CD4-positive, alpha-beta T cell (primary cell): Measurements from ENCODE around the gene ISOC2. TPM values are rescaled to one million over a fixed set of nuclear protein-coding genes. Genes with fewer than 3 reads are reported as not detected.
A peak's percentile ranks its signal among the peaks of the same experiment; 100 is the strongest.

ENCODE experiments used
- ATAC-seq: fragments of 200-7000 bp; cut with Tn5 transposase; one replicate; pipeline ENCODE4 v1.10.0; 2022; ENCODE audit warnings: mild to moderate bottlenecking; ENCODE audit not compliant: poor library complexity
- CTCF ChIA-PET: fragments of 350-600 bp; sonication (Branson Sonifier 250); formaldehyde crosslinking; loops from one replicate; lab custom pipeline; 2021; ENCODE audit warnings: antibody characterized with exemption, inconsistent platforms; lab: Charles Lee
- POLR2A ChIA-PET: fragments of 350-600 bp; sonication (Branson Sonifier 250); formaldehyde crosslinking; loops from one replicate; lab custom pipeline; 2021; ENCODE audit warnings: antibody characterized with exemption, inconsistent platforms; lab: Charles Lee
- DNase-seq, 14 experiments: peaks; one replicate each; pipeline ENCODE4 v3.0.0-alpha.2; 2013 to 2020; ENCODE audit warnings: mixed read lengths in 2 of 14
- H3K27ac ChIP-seq, 2 donors: one replicate each; pipeline versions ENCODE4 v1.5.1 to v1.7.0; 2013; ENCODE audit warnings: low read length in 2 of 2, low read depth in 1 of 2, mild to moderate bottlenecking in 1 of 2
- H3K27me3 ChIP-seq, 2 experiments: 1 replicate in 1 of 2; 2 replicates in 1 of 2; pipeline versions ENCODE4 v1.6.1 to v1.7.0; 2013; ENCODE audit warnings: low read length in 2 of 2, control low read depth in 1 of 2, mild to moderate bottlenecking in 1 of 2, moderate library complexity in 1 of 2; ENCODE audit not compliant: insufficient read depth in 2 of 2, control insufficient read depth in 1 of 2
- H3K36me3 ChIP-seq: one replicate; pipeline ENCODE4 v1.6.1; 2013; ENCODE audit warnings: low read length, control low read depth; ENCODE audit not compliant: insufficient read depth
- H3K4me1 ChIP-seq: one replicate; pipeline ENCODE4 v1.6.1; 2013; ENCODE audit warnings: low read length, control low read depth; ENCODE audit not compliant: insufficient read depth
- H3K4me3 ChIP-seq: one replicate; pipeline ENCODE4 v1.5.1; 2013; ENCODE audit warnings: mild to moderate bottlenecking, low read length, moderate library complexity
- H3K9me3 ChIP-seq, 2 experiments: 1 replicate in 1 of 2; 2 replicates in 1 of 2; pipeline versions ENCODE4 v1.6.1 to v1.7.0; 2013; ENCODE audit warnings: low read length in 2 of 2, mild to moderate bottlenecking in 2 of 2, control low read depth in 1 of 2, moderate library complexity in 1 of 2; ENCODE audit not compliant: control insufficient read depth in 1 of 2, insufficient read depth in 1 of 2
- H3K27ac Mint-ChIP-seq: one replicate; pipeline ENCODE4 v1.8.0; 2020; ENCODE audit warnings: mixed read lengths
- H3K27me3 Mint-ChIP-seq: one replicate; pipeline ENCODE4 v1.8.0; 2021; ENCODE audit warnings: mixed read lengths
- H3K36me3 Mint-ChIP-seq: one replicate; pipeline ENCODE4 v1.8.0; 2021; ENCODE audit warnings: low read depth, mixed read lengths
- H3K4me1 Mint-ChIP-seq: one replicate; pipeline ENCODE4 v1.8.0; 2021; ENCODE audit warnings: low read depth, mixed read lengths
- H3K4me3 Mint-ChIP-seq: one replicate; pipeline ENCODE4 v1.8.0; 2020; ENCODE audit warnings: mild to moderate bottlenecking, mixed read lengths
- H3K9me3 Mint-ChIP-seq: one replicate; pipeline ENCODE4 v1.8.0; 2020; ENCODE audit warnings: mixed read lengths
- intact Hi-C, 2 experiments: fragments of 100-400 bp; cut with DNase I in 1 of 2; cut with micrococcal nuclease in 1 of 2; formaldehyde crosslinking; loops; one replicate each; pipeline versions ENCODE4 v1.15.1 to v1.9.0; 2023 to 2025; cut with DNase I, micrococcal nuclease
- total RNA-seq, 174 experiments: library from RNA in 2 of 174; stranded (reverse) in 2 of 174; gene quantifications; one replicate each; pipeline ENCODE4 v1.2.3 and lab custom pipeline; 2021 to 2026
- TF ChIP-seq, protein P1 (sequence below): fragments of 200-600 bp; IDR thresholded peaks from one replicate; pipeline ENCODE4 v1.8.0; 2022; ENCODE audit warnings: antibody characterized with exemption, mild to moderate bottlenecking

The ISOC2 gene
- total RNA-seq, 2 experiments from 2014 or later, result 1.5 to 2.2 TPM

DNA sequence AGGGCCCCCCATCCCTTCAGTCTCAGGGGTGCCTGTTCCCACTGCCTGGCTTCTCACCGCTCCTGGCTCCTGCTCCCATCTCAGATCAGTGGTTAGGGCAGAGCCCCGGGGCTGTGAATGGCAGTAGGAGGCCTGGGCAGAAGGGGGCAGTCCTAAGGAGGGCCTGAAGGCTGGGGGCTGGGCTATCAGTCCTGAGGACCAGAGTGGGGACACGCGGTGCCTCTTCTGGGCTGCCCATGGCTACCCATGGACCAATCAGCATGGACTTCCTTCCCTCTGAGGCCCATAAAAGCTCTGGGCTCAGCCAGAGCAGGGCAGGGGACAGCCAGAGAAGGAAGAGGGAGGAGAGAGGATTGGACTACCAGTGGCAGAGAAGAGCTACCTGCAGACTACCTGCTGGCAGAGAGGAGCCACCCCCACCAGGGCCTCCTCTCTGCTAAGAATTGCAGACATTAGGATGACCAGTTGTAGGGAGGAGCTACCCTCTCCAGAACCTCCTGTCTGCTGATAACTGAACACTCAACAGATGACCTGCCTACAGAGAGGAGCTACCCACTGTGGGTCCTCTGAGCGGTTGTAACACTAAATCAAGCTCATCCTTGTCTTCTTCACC lies 41.7 kb downstream of the ISOC2 start:
- Mint-ChIP-seq H3K27me3 (no peaks in the 10 kb centered on the region), H3K9me3 (no peaks in the 10 kb centered on the region), H3K36me3 (no peaks in the 10 kb centered on the region), H3K4me1 (peaks cover 26% of the 10 kb centered on the region), H3K27ac (no peak overlapping the region), H3K4me3 (no peak overlapping the region)
- Histone ChIP-seq H3K4me1 (peaks cover 31% of the 10 kb centered on the region), H3K27me3 (peaks cover 0 to 5% of the 10 kb centered on the region in 2 experiments), H3K9me3 (no peaks in the 10 kb centered on the region), H3K36me3 (no peaks in the 10 kb centered on the region), H3K4me3 (no peak overlapping the region), H3K27ac (no peak overlapping the region)
- ATAC-seq, result no peak
- intact Hi-C loops, result loop anchor here (2.0 to 5.0 kb wide), 2 partner anchors 117 to 167 kb away; no protein-coding TSS in a partner anchor
- CTCF ChIA-PET, result no interaction called here
- POLR2A ChIA-PET, result no interaction called here
- no peak for DNase-seq
- TF ChIP-seq, protein P1, sequence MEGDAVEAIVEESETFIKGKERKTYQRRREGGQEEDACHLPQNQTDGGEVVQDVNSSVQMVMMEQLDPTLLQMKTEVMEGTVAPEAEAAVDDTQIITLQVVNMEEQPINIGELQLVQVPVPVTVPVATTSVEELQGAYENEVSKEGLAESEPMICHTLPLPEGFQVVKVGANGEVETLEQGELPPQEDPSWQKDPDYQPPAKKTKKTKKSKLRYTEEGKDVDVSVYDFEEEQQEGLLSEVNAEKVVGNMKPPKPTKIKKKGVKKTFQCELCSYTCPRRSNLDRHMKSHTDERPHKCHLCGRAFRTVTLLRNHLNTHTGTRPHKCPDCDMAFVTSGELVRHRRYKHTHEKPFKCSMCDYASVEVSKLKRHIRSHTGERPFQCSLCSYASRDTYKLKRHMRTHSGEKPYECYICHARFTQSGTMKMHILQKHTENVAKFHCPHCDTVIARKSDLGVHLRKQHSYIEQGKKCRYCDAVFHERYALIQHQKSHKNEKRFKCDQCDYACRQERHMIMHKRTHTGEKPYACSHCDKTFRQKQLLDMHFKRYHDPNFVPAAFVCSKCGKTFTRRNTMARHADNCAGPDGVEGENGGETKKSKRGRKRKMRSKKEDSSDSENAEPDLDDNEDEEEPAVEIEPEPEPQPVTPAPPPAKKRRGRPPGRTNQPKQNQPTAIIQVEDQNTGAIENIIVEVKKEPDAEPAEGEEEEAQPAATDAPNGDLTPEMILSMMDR, result no peak

DNA sequence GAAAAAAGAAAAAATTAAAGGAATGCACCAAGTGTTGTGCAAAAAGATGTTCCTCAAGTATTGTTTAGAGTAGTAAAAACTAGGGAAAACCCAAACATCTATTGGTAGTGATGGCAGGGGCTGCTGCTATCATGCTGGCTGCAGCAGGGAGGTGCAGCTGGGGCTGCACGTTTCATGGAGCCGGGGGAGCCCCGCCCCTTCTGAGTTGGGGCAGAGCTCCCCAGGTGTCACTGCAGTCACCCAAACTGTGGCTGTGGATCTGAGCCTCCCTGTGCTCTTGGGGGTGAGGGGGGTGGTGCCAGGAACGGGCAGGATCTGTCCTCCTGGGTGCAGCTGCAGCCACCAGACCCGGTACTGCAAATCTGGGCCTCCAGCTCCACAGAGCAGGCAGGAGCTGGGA lies 42.3 kb downstream of the ISOC2 start:
- Histone ChIP-seq H3K4me1 (peaks cover 31% of the 10 kb centered on the region), H3K27me3 (no peaks in the 10 kb centered on the region), H3K4me3 (no peak overlapping the region), H3K36me3 (no peaks in the 10 kb centered on the region), H3K27ac (no peak overlapping the region), H3K9me3 (no peaks in the 10 kb centered on the region)
- no peak overlapping the region for H3K27ac Mint-ChIP-seq
- no peaks in the 10 kb centered on the region for H3K27me3 Mint-ChIP-seq
- ChIA-PET POLR2A (interaction anchor here (0.9 kb wide), 1 partner anchor 11 kb away, joined by 3 read pairs; the partner anchor contains the start of gene UBE2S), CTCF (interaction anchor here (0.7 to 1.4 kb wide), 2 partner anchors 127 to 223 kb away, joined by 3 to 5 read pairs; no protein-coding TSS in a partner anchor)
- H3K4me3 Mint-ChIP-seq, result no peak overlapping the region
- H3K36me3 Mint-ChIP-seq, result no peaks in the 10 kb centered on the region
- intact Hi-C loops, result loop anchor here (2.0 to 5.0 kb wide), 2 partner anchors 116 to 167 kb away; no protein-coding TSS in a partner anchor
- no peaks in the 10 kb centered on the region for H3K9me3 Mint-ChIP-seq
- TF ChIP-seq, protein P1, result no peak
- no peak for ATAC-seq
- H3K4me1 Mint-ChIP-seq, result peaks cover 24% of the 10 kb centered on the region
- DNase-seq, result no peak

DNA sequence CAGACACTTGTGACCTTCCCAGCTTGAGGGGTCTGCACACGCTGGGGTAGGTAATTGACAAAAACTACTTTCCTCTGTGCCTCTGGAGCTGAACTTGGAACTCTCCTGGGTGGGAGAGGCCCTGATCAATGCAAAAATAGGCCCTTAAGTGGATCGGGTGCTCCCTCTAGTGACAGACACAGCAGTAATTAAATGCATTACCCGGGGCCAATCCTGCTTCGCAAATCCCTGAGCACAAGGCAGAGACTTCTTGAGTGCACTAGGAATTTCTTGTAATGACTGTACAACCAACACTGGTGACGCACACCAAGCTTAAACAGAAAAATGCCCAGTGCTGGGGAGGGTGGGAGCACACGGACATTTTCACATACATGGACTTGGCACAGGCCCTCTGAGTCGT lies 43.3 kb downstream of the ISOC2 start:
- Histone ChIP-seq H3K36me3 (no peaks in the 10 kb centered on the region), H3K4me3 (no peak overlapping the region), H3K27me3 (no peaks in the 10 kb centered on the region), H3K9me3 (no peaks in the 10 kb centered on the region), H3K4me1 (peaks cover 31% of the 10 kb centered on the region), H3K27ac (no peak overlapping the region)
- Mint-ChIP-seq H3K36me3 (no peaks in the 10 kb centered on the region), H3K27ac (no peak overlapping the region), H3K27me3 (no peaks in the 10 kb centered on the region), H3K4me3 (no peak overlapping the region), H3K9me3 (no peaks in the 10 kb centered on the region), H3K4me1 (peaks cover 24% of the 10 kb centered on the region)
- ATAC-seq (peak; percentile 60), DNase-seq (peak; percentile 25 to 80 (median 42))
- intact Hi-C loops, result loop anchor here (1.0 to 5.0 kb wide), 4 partner anchors 115 to 277 kb away; no protein-coding TSS in a partner anchor
- TF ChIP-seq, protein P1, result peak; percentile 79
- CTCF ChIA-PET, result interaction anchor here (0.7 to 1.4 kb wide), 5 partner anchors 35 to 277 kb away, joined by 3 to 7 read pairs (median 4); partner anchors contain the start of genes PPP6R1 and TMEM238
- POLR2A ChIA-PET, result interaction anchor here (0.6 to 0.9 kb wide), 4 partner anchors 8 to 184 kb away, joined by 3 to 6 read pairs (median 3); partner anchors contain the start of gene UBE2S
